Measurements from ENCODE around the gene MAPK8IP3. TPM values are rescaled to one million over a fixed set of nuclear protein-coding genes. Genes with fewer than 3 reads are reported as not detected.

The MAPK8IP3 gene
- polyA plus RNA-seq, 3 donors = 1.1 to 185 (median 2.1) TPM

GRCh38 chr16:1678500-1679098, 27.4 kb upstream of the MAPK8IP3 start:
- Mint-ChIP-seq H3K27me3 (ENCODE audit: low read depth in 3 of 3) (no peaks in the 10 kb centered on the region), H3K4me1 (peaks cover 18% of the 10 kb centered on the region), H3K4me3 (peak overlapping the region; percentile 83 to 92), H3K9me3 (peaks cover 0 to 3% (median 0%) of the 10 kb centered on the region in 7 donors), H3K27ac (peak overlapping the region in 3 of 7 donors; percentile 75 to 86 (median 76)), H3K36me3 (peaks cover 25 to 31% of the 10 kb centered on the region in 2 donors)
- Histone ChIP-seq H3K4me3 (replicated peaks in 1 of 3; ENCODE audit: low read depth in 2 of 3, low read length in 3 of 3) (peak overlapping the region; percentile 36 to 80 (median 51)), H2AFZ (ENCODE audit: insufficient read depth, low read depth, low read length, poor library complexity, severe bottlenecking) (peak overlapping the region; percentile 78), H3K79me2 (ENCODE audit: insufficient read depth, low read length) (peaks cover 53% of the 10 kb centered on the region), H4K20me1 (ENCODE audit: insufficient read depth, low read length) (no peaks in the 10 kb centered on the region), H3K36me3 (replicated peaks in 1 of 2; ENCODE audit: control insufficient read depth in 1 of 2, insufficient read depth in 2 of 2, low read length in 2 of 2) (peaks cover 19 to 33% of the 10 kb centered on the region in 2 donors), H3K4me2 (replicated peaks; ENCODE audit: extremely low read depth, low read length, poor library complexity, severe bottlenecking) (peak overlapping the region; percentile 84), H3K9ac (ENCODE audit: insufficient read depth, low read length, poor library complexity, severe bottlenecking) (peak overlapping the region; percentile 71), H3K27me3 (ENCODE audit: control insufficient read depth in 2 of 2, insufficient read depth in 2 of 2, low read length in 2 of 2) (no peaks in the 10 kb centered on the region), H3K9me3 (replicated peaks in 1 of 2; ENCODE audit: control insufficient read depth in 1 of 2, insufficient read depth in 1 of 2, low read length in 2 of 2) (no peaks in the 10 kb centered on the region), H3K27ac (ENCODE audit: low read depth in 1 of 2, low read length in 2 of 2) (peak overlapping the region in 1 of 2 donors; percentile 7), H3K4me1 (ENCODE audit: control insufficient read depth in 1 of 2, insufficient read depth in 2 of 2, low read length in 2 of 2) (peaks cover 13 to 18% of the 10 kb centered on the region in 2 donors)
- DNase-seq = peak; percentile 7 to 44 (median 10)
- no peak for TF ChIP-seq CTCF (IDR thresholded peaks at IDR 0.05)
- intact Hi-C loops (cut with micrococcal nuclease) = loop anchor here in 1 of 2 donors (5.0 to 10.0 kb wide), 2 partner anchors 49 to 64 kb away; partner anchors contain the start of genes CRAMP1 and IFT140
- WGBS (ENCODE audit: insufficient coverage) = under 1% methylated on average over 40 of the region's 45 CpGs

GRCh38 chr16:1680361-1680760, 25.6 kb upstream of the MAPK8IP3 start:
- peaks cover 18% of the 10 kb centered on the region for H3K4me1 Mint-ChIP-seq
- intact Hi-C loops (cut with micrococcal nuclease) = no loop called here
- no peak overlapping the region for H3K4me2 ChIP-seq (replicated peaks; ENCODE audit: extremely low read depth, low read length, poor library complexity, severe bottlenecking)

More at GRCh38 chr16:1680361-1680760, 25.6 kb upstream of the MAPK8IP3 start:
- Histone ChIP-seq H3K27me3 (ENCODE audit: control insufficient read depth in 2 of 2, insufficient read depth in 2 of 2, low read length in 2 of 2) (no peaks in the 10 kb centered on the region), H3K27ac (ENCODE audit: low read depth in 1 of 2, low read length in 2 of 2) (no peak overlapping the region), H3K36me3 (replicated peaks in 1 of 2; ENCODE audit: control insufficient read depth in 1 of 2, insufficient read depth in 2 of 2, low read length in 2 of 2) (peaks cover 8 to 30% of the 10 kb centered on the region in 2 donors), H2AFZ (ENCODE audit: insufficient read depth, low read depth, low read length, poor library complexity, severe bottlenecking) (no peak overlapping the region), H3K4me3 (replicated peaks in 1 of 3; ENCODE audit: low read depth in 2 of 3, low read length in 3 of 3) (no peak overlapping the region), H3K9ac (ENCODE audit: insufficient read depth, low read length, poor library complexity, severe bottlenecking) (no peak overlapping the region), H3K79me2 (ENCODE audit: insufficient read depth, low read length) (peaks cover 63% of the 10 kb centered on the region), H3K9me3 (replicated peaks in 1 of 2; ENCODE audit: control insufficient read depth in 1 of 2, insufficient read depth in 1 of 2, low read length in 2 of 2) (no peaks in the 10 kb centered on the region), H3K4me1 (ENCODE audit: control insufficient read depth in 1 of 2, insufficient read depth in 2 of 2, low read length in 2 of 2) (peaks cover 13 to 18% of the 10 kb centered on the region in 2 donors), H4K20me1 (ENCODE audit: insufficient read depth, low read length) (no peaks in the 10 kb centered on the region)
- TF ChIP-seq CTCF (IDR thresholded peaks at IDR 0.05) = no peak
- peaks cover 0 to 3% (median 0%) of the 10 kb centered on the region in 7 donors for H3K9me3 Mint-ChIP-seq
- no CpG with 5 or more reads among the region's 14 CpGs for WGBS (ENCODE audit: insufficient coverage)
- peak overlapping the region in 2 of 7 donors; percentile 16 to 23 for H3K27ac Mint-ChIP-seq
- peaks cover 11 to 23% of the 10 kb centered on the region in 2 donors for H3K36me3 Mint-ChIP-seq
- no peak for DNase-seq
- H3K27me3 Mint-ChIP-seq (ENCODE audit: low read depth in 3 of 3) = no peaks in the 10 kb centered on the region
- no peak overlapping the region for H3K4me3 Mint-ChIP-seq
